ENCODE measurements around the gene MEGF6.

DNA sequence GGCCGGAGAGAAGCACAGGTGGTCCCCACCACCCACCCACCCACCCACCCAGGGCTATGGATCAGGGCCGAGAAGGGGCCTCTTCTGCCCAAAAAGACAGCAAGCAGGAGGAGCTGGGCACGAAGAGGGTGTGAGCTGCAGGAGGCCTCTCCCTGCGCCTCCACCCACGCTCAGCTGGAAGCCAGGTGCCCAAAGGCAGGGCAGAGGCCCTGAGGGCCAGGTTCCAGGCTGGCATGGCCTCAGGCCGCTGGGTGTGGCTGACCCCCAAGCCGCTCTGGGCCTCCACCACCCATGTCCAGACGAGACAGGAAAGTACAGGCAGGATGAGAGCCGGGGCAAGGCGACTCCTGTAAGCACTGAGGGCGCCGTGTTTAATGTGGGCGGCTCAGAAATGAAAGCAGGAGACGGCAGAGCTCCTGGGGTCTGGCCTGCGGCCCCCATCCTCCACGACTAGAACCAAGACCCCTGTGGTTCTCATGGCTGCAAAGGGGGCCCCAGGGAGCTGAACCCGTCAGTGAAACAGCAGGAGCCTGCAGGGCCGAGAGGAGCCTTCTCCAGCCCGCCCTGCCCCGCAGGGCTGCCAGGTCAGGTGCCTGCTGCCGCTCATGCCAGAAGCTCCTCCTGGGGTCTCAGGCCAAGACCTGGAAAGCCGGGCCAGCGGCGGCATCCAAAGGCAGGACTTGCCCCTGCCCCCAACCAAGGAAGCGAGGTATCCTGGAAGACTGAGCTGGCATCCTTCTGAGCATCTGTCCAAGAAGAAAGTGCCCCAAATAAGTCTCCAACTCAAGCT lies 56.0 kb downstream of the MEGF6 start:
- TF ChIP-seq, protein P1, sequence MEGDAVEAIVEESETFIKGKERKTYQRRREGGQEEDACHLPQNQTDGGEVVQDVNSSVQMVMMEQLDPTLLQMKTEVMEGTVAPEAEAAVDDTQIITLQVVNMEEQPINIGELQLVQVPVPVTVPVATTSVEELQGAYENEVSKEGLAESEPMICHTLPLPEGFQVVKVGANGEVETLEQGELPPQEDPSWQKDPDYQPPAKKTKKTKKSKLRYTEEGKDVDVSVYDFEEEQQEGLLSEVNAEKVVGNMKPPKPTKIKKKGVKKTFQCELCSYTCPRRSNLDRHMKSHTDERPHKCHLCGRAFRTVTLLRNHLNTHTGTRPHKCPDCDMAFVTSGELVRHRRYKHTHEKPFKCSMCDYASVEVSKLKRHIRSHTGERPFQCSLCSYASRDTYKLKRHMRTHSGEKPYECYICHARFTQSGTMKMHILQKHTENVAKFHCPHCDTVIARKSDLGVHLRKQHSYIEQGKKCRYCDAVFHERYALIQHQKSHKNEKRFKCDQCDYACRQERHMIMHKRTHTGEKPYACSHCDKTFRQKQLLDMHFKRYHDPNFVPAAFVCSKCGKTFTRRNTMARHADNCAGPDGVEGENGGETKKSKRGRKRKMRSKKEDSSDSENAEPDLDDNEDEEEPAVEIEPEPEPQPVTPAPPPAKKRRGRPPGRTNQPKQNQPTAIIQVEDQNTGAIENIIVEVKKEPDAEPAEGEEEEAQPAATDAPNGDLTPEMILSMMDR (IDR thresholded peaks at IDR 0.05; ENCODE audit: insufficient read depth, low read length) = no peak
- TF ChIP-seq POLR2AphosphoS5 (IDR thresholded peaks at IDR 0.05; ENCODE audit: low read depth) (no peak), SPI1 (IDR thresholded peaks at IDR 0.05; ENCODE audit: borderline replicate concordance, low read depth) (no peak)
- TF ChIP-seq, protein P2, sequence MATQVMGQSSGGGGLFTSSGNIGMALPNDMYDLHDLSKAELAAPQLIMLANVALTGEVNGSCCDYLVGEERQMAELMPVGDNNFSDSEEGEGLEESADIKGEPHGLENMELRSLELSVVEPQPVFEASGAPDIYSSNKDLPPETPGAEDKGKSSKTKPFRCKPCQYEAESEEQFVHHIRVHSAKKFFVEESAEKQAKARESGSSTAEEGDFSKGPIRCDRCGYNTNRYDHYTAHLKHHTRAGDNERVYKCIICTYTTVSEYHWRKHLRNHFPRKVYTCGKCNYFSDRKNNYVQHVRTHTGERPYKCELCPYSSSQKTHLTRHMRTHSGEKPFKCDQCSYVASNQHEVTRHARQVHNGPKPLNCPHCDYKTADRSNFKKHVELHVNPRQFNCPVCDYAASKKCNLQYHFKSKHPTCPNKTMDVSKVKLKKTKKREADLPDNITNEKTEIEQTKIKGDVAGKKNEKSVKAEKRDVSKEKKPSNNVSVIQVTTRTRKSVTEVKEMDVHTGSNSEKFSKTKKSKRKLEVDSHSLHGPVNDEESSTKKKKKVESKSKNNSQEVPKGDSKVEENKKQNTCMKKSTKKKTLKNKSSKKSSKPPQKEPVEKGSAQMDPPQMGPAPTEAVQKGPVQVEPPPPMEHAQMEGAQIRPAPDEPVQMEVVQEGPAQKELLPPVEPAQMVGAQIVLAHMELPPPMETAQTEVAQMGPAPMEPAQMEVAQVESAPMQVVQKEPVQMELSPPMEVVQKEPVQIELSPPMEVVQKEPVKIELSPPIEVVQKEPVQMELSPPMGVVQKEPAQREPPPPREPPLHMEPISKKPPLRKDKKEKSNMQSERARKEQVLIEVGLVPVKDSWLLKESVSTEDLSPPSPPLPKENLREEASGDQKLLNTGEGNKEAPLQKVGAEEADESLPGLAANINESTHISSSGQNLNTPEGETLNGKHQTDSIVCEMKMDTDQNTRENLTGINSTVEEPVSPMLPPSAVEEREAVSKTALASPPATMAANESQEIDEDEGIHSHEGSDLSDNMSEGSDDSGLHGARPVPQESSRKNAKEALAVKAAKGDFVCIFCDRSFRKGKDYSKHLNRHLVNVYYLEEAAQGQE (IDR thresholded peaks at IDR 0.05; ENCODE audit: insufficient replicate concordance, low read depth) = no peak
